SKM-1 (cell line): ENCODE measurements around the gene ANO2.

Experiments
- DNase-seq: peaks from one replicate; lab custom pipeline; 2025; ENCODE audit not compliant: unreplicated experiment; lab: John Stamatoyannopoulos, UW

ANO2 gene

GRCh38 chr12:5587711-5588121 is 357.3 kb downstream of the ANO2 start:
- DNase-seq, result no peak

GRCh38 chr12:5586201-5586600 is 358.9 kb downstream of the ANO2 start:
- DNase-seq, result no peak

GRCh38 chr12:5585178-5585577 is 359.9 kb downstream of the ANO2 start:
- DNase-seq, result no peak

GRCh38 chr12:5584412-5585175 is 360.5 kb downstream of the ANO2 start:
- no peak for DNase-seq

- DNase-seq, result no peak
Observed at GRCh38 chr12:5582541-5582940, 362.5 kb downstream of the ANO2 start.

- no peak for DNase-seq
Observed at GRCh38 chr12:5582018-5582417, 363.0 kb downstream of the ANO2 start.

- DNase-seq, result no peak
Observed at GRCh38 chr12:5581616-5582015, 363.4 kb downstream of the ANO2 start.

- DNase-seq, result no peak
Observed at GRCh38 chr12:5581019-5581418, 364.0 kb downstream of the ANO2 start.

GRCh38 chr12:5578775-5579174 is 366.3 kb downstream of the ANO2 start:
- no peak for DNase-seq

GRCh38 chr12:5577741-5578140 is 367.3 kb downstream of the ANO2 start:
- DNase-seq, result no peak

- no peak for DNase-seq
Observed at GRCh38 chr12:5577211-5577612, 367.8 kb downstream of the ANO2 start.

GRCh38 chr12:5575987-5576386 is 369.1 kb downstream of the ANO2 start:
- no peak for DNase-seq

- no peak for DNase-seq
Observed at GRCh38 chr12:5575232-5575631, 369.8 kb downstream of the ANO2 start.

- no peak for DNase-seq
Observed at GRCh38 chr12:5573390-5573789, 371.7 kb downstream of the ANO2 start.

GRCh38 chr12:5571115-5571514 is 373.9 kb downstream of the ANO2 start:
- no peak for DNase-seq

GRCh38 chr12:5570416-5570815 is 374.6 kb downstream of the ANO2 start:
- DNase-seq, result no peak

- DNase-seq, result no peak
Observed at GRCh38 chr12:5568325-5568981, 376.6 kb downstream of the ANO2 start.

- no peak for DNase-seq
Observed at GRCh38 chr12:5567016-5567725, 377.9 kb downstream of the ANO2 start.

GRCh38 chr12:5565933-5566599 is 379.0 kb downstream of the ANO2 start:
- DNase-seq, result no peak

GRCh38 chr12:5562581-5562980 is 382.5 kb downstream of the ANO2 start:
- no peak for DNase-seq

GRCh38 chr12:5561846-5562245 is 383.2 kb downstream of the ANO2 start:
- DNase-seq, result no peak

GRCh38 chr12:5561057-5561456 is 384.0 kb downstream of the ANO2 start:
- no peak for DNase-seq
